Neural cell (in vitro differentiated cells): Measurements from ENCODE around the gene HOXA10.

Experiments used
- CTCF ChIP-seq: fragments of 450-650 bp; IDR thresholded peaks from 2 replicates; pipeline ENCODE4 v1.5.1; 2014; ENCODE audit warnings: antibody characterized with exemption, mild to moderate bottlenecking, moderate library complexity; ENCODE audit not compliant: poor library complexity, severe bottlenecking
- EZH2 ChIP-seq: fragments of 200-600, 300-800 bp; shearing (Covaris generic), sonication (generic); IDR thresholded peaks from 2 replicates; pipeline ENCODE4 v1.6.1; 2014; ENCODE audit warnings: antibody characterized with exemption, low read length, borderline replicate concordance, mild to moderate bottlenecking; ENCODE audit not compliant: insufficient read depth, poor library complexity, severe bottlenecking
- MXI1 ChIP-seq: fragments of 450-650 bp; conservative IDR thresholded peaks from 2 replicates; pipeline ENCODE4 v1.6.1; 2014; ENCODE audit warnings: antibody characterized with exemption, mild to moderate bottlenecking; ENCODE audit not compliant: poor library complexity, severe bottlenecking
- POLR2AphosphoS5 ChIP-seq: IDR thresholded peaks from 2 replicates; pipeline ENCODE4 v1.6.1; 2012
- RAD21 ChIP-seq: fragments of 450-650 bp; conservative IDR thresholded peaks from 2 replicates; pipeline ENCODE4 v1.6.1; 2014; ENCODE audit warnings: antibody characterized with exemption, mild to moderate bottlenecking, moderate library complexity
- REST ChIP-seq: IDR thresholded peaks from 2 replicates; pipeline ENCODE4 v1.6.1; 2012; ENCODE audit warnings: borderline replicate concordance
- SMC3 ChIP-seq: fragments of 450-650 bp; conservative IDR thresholded peaks from 2 replicates; pipeline ENCODE4 v1.6.1; 2014; ENCODE audit warnings: antibody characterized with exemption, mild to moderate bottlenecking, moderate library complexity; ENCODE audit not compliant: poor library complexity
- TAF1 ChIP-seq: IDR thresholded peaks from 2 replicates; pipeline ENCODE4 v1.6.1; 2012; ENCODE audit warnings: low read depth

GRCh38 chr7:27213433-27214238, 39.5 kb upstream of the HOXA10 start:
- TF ChIP-seq SMC3: no peak
- no peak for TF ChIP-seq POLR2AphosphoS5
- TF ChIP-seq CTCF: no peak
- peak; percentile 30 for TF ChIP-seq EZH2
- no peak for TF ChIP-seq REST
- no peak for TF ChIP-seq MXI1
- TF ChIP-seq TAF1: no peak
- no peak for TF ChIP-seq RAD21
